Muscle of leg (tissue), 16 donors: ENCODE measurements around the gene OR13C2. TPM values are rescaled to one million over a fixed set of nuclear protein-coding genes. Genes with fewer than 3 reads are reported as not detected.
"Not testable (repeated sequence)": the region's sequence is repeated elsewhere in the genome, so short reads cannot be mapped to it uniquely, and the experiment has no call there.

Experiments
- DNase-seq: peaks from one replicate; pipeline ENCODE4 v3.0.0; 2013
- H3K27ac ChIP-seq: one replicate; pipeline ENCODE4 v1.5.1; 2013; ENCODE audit warnings: mild to moderate bottlenecking, low read length, control low read depth
- H3K27me3 ChIP-seq: one replicate; pipeline ENCODE4 v1.6.1; 2013; ENCODE audit warnings: low read length; ENCODE audit not compliant: control insufficient read depth, insufficient read depth
- H3K36me3 ChIP-seq: one replicate; pipeline ENCODE4 v1.6.1; 2013; ENCODE audit warnings: low read length; ENCODE audit not compliant: control insufficient read depth, insufficient read depth
- H3K4me1 ChIP-seq: one replicate; pipeline ENCODE4 v1.6.1; 2013; ENCODE audit warnings: low read length; ENCODE audit not compliant: control insufficient read depth, insufficient read depth
- H3K4me3 ChIP-seq: one replicate; pipeline ENCODE4 v1.5.1; 2013; ENCODE audit warnings: low read length, control low read depth
- H3K9me3 ChIP-seq: replicated peaks from 2 replicates; pipeline ENCODE4 v1.6.1; 2013; ENCODE audit warnings: low read depth, low read length; ENCODE audit not compliant: control insufficient read depth
- WGBS: methylation state at CpG from one replicate; pipeline ENCODE4 v1.1.5; 2013; ENCODE audit warnings: missing lambda C conversion rate; ENCODE audit not compliant: insufficient coverage; 5-methylcytosine and 5-hydroxymethylcytosine counted together
- long read RNA-seq, 11 donors: transcript quantifications; one replicate each; lab custom pipeline, GENCODE V29; 2026
- polyA plus RNA-seq, 8 donors: library from polyadenylated mRNA; unstranded; fragments of 120-200 nt; gene quantifications; one replicate each; pipeline versions ENCODE4 v1.2.1 to v1.2.3, GENCODE V29; 2013; ENCODE audit warnings: inconsistent platforms in 1 of 8, low replicate concordance in 1 of 8; ENCODE audit not compliant: insufficient read length in 8 of 8, insufficient read depth in 1 of 8
- total RNA-seq: library from RNA; stranded (reverse); fragments of 120-200 nt; gene quantifications from one replicate; pipeline ENCODE4 v1.2.4, GENCODE V29; 2013

The OR13C2 gene
- total RNA-seq = 0.13 TPM
- polyA plus RNA-seq = not detected
- long read RNA-seq, donor 1 = 0 reads
- long read RNA-seq, donor 2 = 0 reads
- long read RNA-seq, donor 3 = 0 reads
- long read RNA-seq, donor 4 = 0 reads
- long read RNA-seq, donor 5 = 0 reads
- long read RNA-seq, donor 6 = 0 reads
- long read RNA-seq, donor 7 = 0 reads
- long read RNA-seq, donor 8 = 0 reads
- long read RNA-seq, donor 9 = 0 reads
- long read RNA-seq, donor 10 = 0 reads
- long read RNA-seq, donor 11 = 0 reads

DNA sequence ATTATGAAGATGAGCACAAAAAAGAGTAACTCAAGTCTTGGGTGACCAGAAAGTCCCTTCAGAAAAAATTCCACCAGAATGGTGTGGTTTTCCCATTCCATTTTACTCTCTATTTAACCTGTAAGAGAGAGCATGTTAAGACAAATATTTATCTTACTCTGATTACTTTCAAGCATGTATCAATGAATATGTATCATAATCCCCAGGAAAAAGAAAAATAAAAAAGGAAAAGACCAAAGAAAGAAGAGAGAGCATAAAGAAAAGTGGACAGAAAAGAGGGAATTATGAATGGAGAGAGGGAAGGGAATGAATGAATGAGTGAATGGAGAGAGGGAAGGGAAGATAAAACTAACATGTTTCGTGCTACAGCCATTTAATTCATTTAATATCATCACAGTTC is at the start of gene OR13C2:
Gene OR13C2 (minus strand): TSS at position 101 of the 400 bp plus-strand sequence. CDS start 0 bp downstream, at position 101.
- H3K9me3 ChIP-seq, H3K4me3 ChIP-seq, H3K27me3 ChIP-seq, H3K4me1 ChIP-seq, H3K27ac ChIP-seq, DNase-seq, H3K36me3 ChIP-seq: not testable (repeated sequence)
- no CpG with 5 or more reads among the region's 1 CpG for WGBS

- Histone ChIP-seq H3K27ac (no peak overlapping the region), H3K4me1 (no peaks in the 10 kb centered on the region), H3K4me3 (no peak overlapping the region), H3K27me3 (no peaks in the 10 kb centered on the region), H3K9me3 (peaks cover 12% of the 10 kb centered on the region), H3K36me3 (no peaks in the 10 kb centered on the region)
- peak; percentile 28 for DNase-seq
These were observed 30.0 kb upstream of the OR13C2 start for GRCh38 chr9:104635456-104635855.

DNA sequence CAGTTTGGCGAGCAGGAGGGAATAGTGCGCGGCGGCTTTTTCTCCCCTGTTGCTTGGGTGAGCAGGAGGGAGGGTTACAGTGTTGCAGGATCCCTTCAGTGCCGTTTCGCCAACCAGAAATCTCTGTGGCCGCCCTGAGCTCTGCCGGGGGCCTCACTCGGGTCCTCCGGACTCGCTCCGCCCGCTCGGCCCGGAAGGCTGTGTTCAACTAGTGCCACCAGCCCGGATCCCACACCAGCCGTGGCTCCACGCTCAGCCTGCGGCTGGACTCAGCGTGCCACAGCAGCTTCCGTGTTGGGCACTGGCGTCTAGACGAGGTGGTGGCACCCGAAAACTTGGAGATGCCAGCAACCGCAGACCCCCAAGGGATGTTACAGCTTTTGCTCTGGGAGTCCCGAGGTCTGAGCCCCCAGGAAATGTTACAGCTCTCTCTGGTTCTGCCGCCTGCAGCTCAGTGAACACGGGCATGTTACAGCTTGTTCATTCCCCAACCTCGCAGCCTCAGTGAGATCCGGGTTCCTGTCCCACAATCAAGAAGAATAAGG is 28.6 kb upstream of the OR13C2 start:
- 97% methylated on average over 25 of the region's 30 CpGs for WGBS
- no peak for DNase-seq
- H3K27me3 ChIP-seq = no peaks in the 10 kb centered on the region
- no peaks in the 10 kb centered on the region for H3K4me1 ChIP-seq
- H3K4me3 ChIP-seq = no peak overlapping the region
- no peak overlapping the region for H3K27ac ChIP-seq
- H3K9me3 ChIP-seq = peaks cover 10% of the 10 kb centered on the region
- no peaks in the 10 kb centered on the region for H3K36me3 ChIP-seq

DNA sequence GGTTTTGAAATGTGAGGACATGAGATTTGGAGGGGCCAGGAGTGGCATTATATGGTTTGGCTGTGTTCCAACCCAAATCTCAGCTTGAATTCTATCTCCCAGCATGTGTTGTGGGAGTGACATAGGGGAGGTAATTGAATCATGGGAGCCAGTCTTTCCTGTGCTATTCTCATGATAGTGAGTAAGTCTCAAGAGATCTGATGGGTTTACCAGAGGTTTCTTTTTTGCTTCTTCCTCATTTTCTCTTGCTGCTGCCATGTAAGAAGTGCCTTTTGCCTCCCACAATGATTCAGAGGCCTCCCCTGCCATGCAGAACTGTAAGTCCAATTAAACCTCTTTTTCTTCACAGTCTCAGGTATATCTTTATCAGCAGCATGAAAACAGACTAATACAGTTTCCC is 20.5 kb upstream of the OR13C2 start:
- H3K4me1 ChIP-seq, H3K27ac ChIP-seq, DNase-seq, H3K9me3 ChIP-seq, H3K4me3 ChIP-seq, H3K27me3 ChIP-seq, H3K36me3 ChIP-seq: not testable (repeated sequence)

DNA sequence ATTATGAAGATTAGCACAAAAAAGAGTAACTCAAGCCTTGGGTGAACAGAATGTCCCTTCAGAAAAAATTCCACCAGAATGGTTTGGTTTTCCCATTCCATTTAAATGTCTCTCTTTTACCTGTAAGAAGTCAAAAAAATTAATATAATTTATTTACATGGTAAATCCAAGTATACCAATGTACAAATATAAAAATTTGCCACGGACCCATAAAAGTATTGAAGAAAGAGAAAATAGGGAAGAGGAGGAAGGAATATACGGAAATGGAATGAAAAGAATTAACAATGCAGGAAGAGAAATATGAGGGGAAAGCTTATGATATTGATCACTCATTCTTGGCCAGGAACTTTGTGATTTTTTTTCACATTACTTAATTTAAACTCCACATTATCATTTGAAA is 12.7 kb upstream of the OR13C2 start, which contains the start of gene OR13C9:
Gene OR13C9 (minus strand): TSS at position 101 of the 400 bp plus-strand sequence. CDS start 0 bp downstream, at position 101.
- whole genome bisulfite sequencing = no CpG with 5 or more reads among the region's 2 CpGs
- H3K4me1 ChIP-seq = no peaks in the 10 kb centered on the region
- H3K27ac ChIP-seq = no peak within 1 kb of the TSS
- no peaks in the 10 kb centered on the region for H3K27me3 ChIP-seq
- no peaks in the 10 kb centered on the region for H3K36me3 ChIP-seq
- no peak within 1 kb of the TSS for H3K4me3 ChIP-seq
- no peak for DNase-seq
- no peaks in the 10 kb centered on the region for H3K9me3 ChIP-seq

GRCh38 chr9:104617418-104617817 is 12.0 kb upstream of the OR13C2 start:
- Histone ChIP-seq H3K27me3 (no peaks in the 10 kb centered on the region), H3K36me3 (no peaks in the 10 kb centered on the region), H3K4me1 (no peaks in the 10 kb centered on the region), H3K4me3 (no peak overlapping the region), H3K9me3 (no peaks in the 10 kb centered on the region), H3K27ac (no peak overlapping the region)
- no peak for DNase-seq

GRCh38 chr9:104611213-104611612 is 5.8 kb upstream of the OR13C2 start:
- no peaks in the 10 kb centered on the region for H3K27me3 ChIP-seq
- no peaks in the 10 kb centered on the region for H3K36me3 ChIP-seq
- DNase-seq = no peak
- WGBS = no CpG with 5 or more reads among the region's 2 CpGs
- no peak overlapping the region for H3K27ac ChIP-seq
- H3K4me3 ChIP-seq = no peak overlapping the region
- H3K4me1 ChIP-seq = no peaks in the 10 kb centered on the region
- no peaks in the 10 kb centered on the region for H3K9me3 ChIP-seq

DNA sequence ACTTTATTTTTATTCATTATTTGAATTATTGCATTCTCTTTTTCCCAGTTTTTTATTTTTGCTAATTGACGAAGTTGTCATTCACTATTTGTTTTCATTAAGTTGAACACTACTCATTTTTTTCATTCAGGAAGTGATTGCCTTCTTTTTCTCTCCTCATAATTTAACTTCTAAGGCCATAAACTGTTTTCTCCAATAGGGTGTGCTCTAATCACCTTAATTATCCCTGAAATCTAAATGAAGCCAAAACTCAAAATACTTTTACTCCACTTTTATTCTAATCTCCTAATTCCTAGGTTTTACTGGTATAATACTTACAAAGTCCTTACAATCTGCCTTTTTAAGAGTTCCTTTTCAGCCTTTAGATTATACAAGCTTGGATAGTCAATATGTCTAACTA is 2.9 kb upstream of the OR13C2 start:
- Histone ChIP-seq H3K4me3 (no peak overlapping the region), H3K36me3 (no peaks in the 10 kb centered on the region), H3K27me3 (no peaks in the 10 kb centered on the region), H3K9me3 (no peaks in the 10 kb centered on the region), H3K4me1 (no peaks in the 10 kb centered on the region), H3K27ac (no peak overlapping the region)
- WGBS = no CpG with 5 or more reads among the region's 1 CpG
- no peak for DNase-seq

DNA sequence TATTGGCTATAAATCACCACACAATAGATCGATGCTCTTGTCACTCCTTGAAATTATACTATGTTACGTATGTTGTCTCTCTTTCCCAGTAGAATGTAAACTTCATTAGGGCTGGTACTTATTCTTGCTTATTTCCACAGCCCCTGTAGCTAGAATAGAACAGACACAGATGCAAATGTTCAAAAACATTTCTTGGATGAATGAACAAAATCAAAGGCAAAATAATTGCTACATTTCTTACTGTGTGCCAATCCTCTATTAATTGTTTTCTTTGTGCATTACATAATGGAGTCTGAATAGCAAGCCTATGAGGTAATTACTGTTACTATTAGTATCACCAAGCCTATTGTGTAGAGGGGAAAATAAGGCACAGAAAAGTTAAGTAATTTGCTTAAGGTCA is 725 bp upstream of the OR13C2 start:
- WGBS = no CpG with 5 or more reads among the region's 2 CpGs
- no peak for DNase-seq
- no peaks in the 10 kb centered on the region for H3K36me3 ChIP-seq
- H3K4me1 ChIP-seq = no peaks in the 10 kb centered on the region
- H3K27me3 ChIP-seq = no peaks in the 10 kb centered on the region
- H3K27ac ChIP-seq = no peak overlapping the region
- no peaks in the 10 kb centered on the region for H3K9me3 ChIP-seq
- H3K4me3 ChIP-seq = no peak overlapping the region

- WGBS = 69% methylated on average over 2 of the region's 3 CpGs
- Histone ChIP-seq H3K36me3 (no peaks in the 10 kb centered on the region), H3K9me3 (no peaks in the 10 kb centered on the region), H3K4me3 (no peak overlapping the region), H3K4me1 (no peaks in the 10 kb centered on the region), H3K27ac (no peak overlapping the region), H3K27me3 (no peaks in the 10 kb centered on the region)
- no peak for DNase-seq
These were observed 626 bp downstream of the OR13C2 start for GRCh38 chr9:104604801-104605200.

DNA sequence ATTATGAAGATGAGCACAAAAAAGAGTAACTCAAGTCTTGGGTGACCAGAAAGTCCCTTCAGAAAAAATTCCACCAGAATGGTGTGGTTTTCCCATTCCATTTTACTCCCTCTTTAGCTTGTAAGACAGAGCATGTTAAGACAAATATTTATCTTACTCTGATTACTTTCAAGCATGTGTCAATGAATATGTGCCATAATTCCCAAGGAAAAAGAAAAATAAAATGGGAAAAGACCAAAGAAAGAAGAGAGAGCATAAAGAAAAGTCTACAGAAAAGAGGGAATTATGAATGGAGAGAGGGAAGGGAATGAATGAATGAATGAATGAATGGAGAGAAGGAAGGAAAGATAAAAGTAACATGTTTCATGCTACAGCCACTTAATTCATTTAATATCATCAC is 6.1 kb downstream of the OR13C2 start, which contains the start of gene OR13C5:
Gene OR13C5 (minus strand): TSS at position 101 of the 400 bp plus-strand sequence. CDS start 0 bp downstream, at position 101.
- not testable (repeated sequence) for H3K36me3 ChIP-seq, H3K9me3 ChIP-seq, H3K27me3 ChIP-seq, DNase-seq, H3K4me3 ChIP-seq, H3K4me1 ChIP-seq, H3K27ac ChIP-seq
